GM21381 (cell line): ENCODE data around the gene TSPAN13.
"Not testable (repeated sequence)": the region's sequence is repeated elsewhere in the genome, so short reads cannot be mapped to it uniquely, and the experiment has no call there.

Experiments
- ATAC-seq: cut with Tn5 transposase; IDR thresholded peaks from one replicate; pipeline ENCODE4 v1.9.1; 2021; ENCODE audit warnings: mild to moderate bottlenecking, moderate library complexity; ENCODE audit not compliant: unreplicated experiment

Gene TSPAN13

GRCh38 chr7:16740623-16740953, 13.0 kb upstream of the TSPAN13 start:
- ATAC-seq: no peak

GRCh38 chr7:16740996-16741395, 12.6 kb upstream of the TSPAN13 start:
- ATAC-seq: no peak

GRCh38 chr7:16741676-16742075, 11.9 kb upstream of the TSPAN13 start:
- no peak for ATAC-seq

- ATAC-seq: no peak
Measured at GRCh38 chr7:16742547-16742946, 11.0 kb upstream of the TSPAN13 start.

- no peak for ATAC-seq
Measured at GRCh38 chr7:16743236-16743635, 10.3 kb upstream of the TSPAN13 start.

GRCh38 chr7:16744518-16745250, 8.9 kb upstream of the TSPAN13 start:
- ATAC-seq: no peak

GRCh38 chr7:16745645-16746044, 7.9 kb upstream of the TSPAN13 start:
- no peak for ATAC-seq

GRCh38 chr7:16747102-16747501, 6.5 kb upstream of the TSPAN13 start:
- ATAC-seq: no peak

- peak; percentile 18 for ATAC-seq
Measured at GRCh38 chr7:16753932-16754855, 639 bp downstream of the TSPAN13 start.

- ATAC-seq: no peak
Measured at GRCh38 chr7:16754856-16755317, 1.3 kb downstream of the TSPAN13 start.

- no peak for ATAC-seq
Measured at GRCh38 chr7:16755397-16755796, 1.8 kb downstream of the TSPAN13 start.

- no peak for ATAC-seq
Measured at GRCh38 chr7:16758036-16758435, 4.5 kb downstream of the TSPAN13 start.

- no peak for ATAC-seq
Measured at GRCh38 chr7:16758631-16759611, 5.4 kb downstream of the TSPAN13 start.

- no peak for ATAC-seq
Measured at GRCh38 chr7:16759840-16760239, 6.3 kb downstream of the TSPAN13 start.

- no peak for ATAC-seq
Measured at GRCh38 chr7:16762177-16762576, 8.6 kb downstream of the TSPAN13 start.

- ATAC-seq: no peak
Measured at GRCh38 chr7:16764942-16765341, 11.4 kb downstream of the TSPAN13 start.

GRCh38 chr7:16765436-16765859, 11.9 kb downstream of the TSPAN13 start:
- ATAC-seq: no peak

GRCh38 chr7:16769994-16770393, 16.4 kb downstream of the TSPAN13 start:
- ATAC-seq: not testable (repeated sequence)

- ATAC-seq: no peak
Measured at GRCh38 chr7:16770657-16771329, 17.2 kb downstream of the TSPAN13 start.

- no peak for ATAC-seq
Measured at GRCh38 chr7:16773326-16773725, 19.8 kb downstream of the TSPAN13 start.
